Glomerular endothelial cell (primary cell): ENCODE results near the gene SH2D4B. TPM values are rescaled to one million over a fixed set of nuclear protein-coding genes. Genes with fewer than 3 reads are reported as not detected.

Experiments used
- DNase-seq: peaks from one replicate; pipeline ENCODE4 v3.0.0-alpha.2; 2011; ENCODE audit warnings: low read depth, low spot score; ENCODE audit errors: extremely low read depth
- total RNA-seq: library from RNA; depleted of rRNA; stranded (reverse); fragments of >200 nt; gene quantifications from 2 replicates; pipeline ENCODE4 v1.2.3, GENCODE V29; 2015

The SH2D4B gene
- total RNA-seq, result 0.23 TPM in 1 of 2 replicates, not detected in the other

DNA sequence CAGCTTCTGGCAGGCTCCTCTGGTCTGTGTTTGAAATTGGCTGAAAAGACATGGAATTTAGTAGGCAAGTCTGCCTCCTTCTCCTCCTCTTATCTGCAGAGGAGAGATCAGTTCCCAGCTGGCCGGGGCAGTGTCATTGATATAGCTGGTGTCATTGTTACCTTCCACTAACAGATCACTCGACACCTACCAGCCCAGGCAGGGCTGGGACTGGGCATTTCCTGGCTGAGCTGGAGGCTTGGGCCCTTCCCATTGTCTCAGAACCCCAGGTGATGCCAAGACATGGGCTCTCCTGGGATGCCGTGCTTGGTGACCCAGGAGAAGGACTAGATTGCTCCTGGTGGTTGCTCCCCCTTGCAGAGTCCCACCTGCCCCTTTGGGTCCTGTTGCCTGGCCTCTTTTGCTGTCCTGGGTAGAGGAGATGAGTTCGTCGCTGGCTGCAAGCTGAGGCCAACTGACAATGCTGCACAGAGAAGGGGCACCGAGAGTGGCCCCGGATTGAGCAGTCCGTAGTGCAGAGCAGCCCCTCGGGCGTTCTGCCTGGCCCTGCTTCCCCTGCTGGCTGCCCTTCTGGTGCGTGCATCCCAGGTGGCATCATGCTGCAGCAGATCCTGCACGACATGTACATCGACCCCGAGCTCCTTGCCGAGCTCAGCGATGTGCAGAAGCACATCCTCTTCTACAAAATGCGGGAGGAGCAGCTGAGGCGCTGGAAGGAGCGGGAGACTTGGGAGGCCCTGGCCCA lies at the start of gene SH2D4B:
TSS of gene SH2D4B (plus strand) at position 167 of the 745 bp plus-strand sequence. CDS start at position 597, 430 bp downstream.
- no peak for DNase-seq

DNA sequence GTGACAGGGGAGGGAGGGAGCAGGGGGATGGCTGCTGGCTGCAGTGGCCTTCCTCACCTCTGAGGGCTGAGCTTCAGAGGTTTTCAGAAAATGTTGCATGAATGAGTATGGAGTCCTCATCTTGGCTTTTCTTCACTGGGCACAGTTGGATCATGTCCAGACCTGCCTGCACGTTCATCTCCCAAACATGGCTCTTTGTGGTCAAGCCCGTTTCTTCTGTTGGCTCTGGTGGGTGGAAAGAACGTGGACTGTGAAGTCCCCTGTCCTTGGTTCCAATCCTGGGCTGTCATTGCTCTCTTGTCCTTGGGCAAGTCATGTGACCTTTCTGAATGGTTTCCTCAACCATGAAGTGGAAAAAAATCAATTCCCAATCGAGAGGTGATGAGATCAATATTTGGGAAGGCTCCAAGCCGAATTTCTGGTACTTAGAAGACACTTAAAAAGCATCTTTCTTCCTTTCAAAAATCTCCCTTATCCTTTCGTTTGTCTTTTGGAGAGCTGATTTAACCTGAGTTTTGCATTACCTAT lies 49.1 kb upstream of the SH2D4B start:
- DNase-seq, result no peak

DNA sequence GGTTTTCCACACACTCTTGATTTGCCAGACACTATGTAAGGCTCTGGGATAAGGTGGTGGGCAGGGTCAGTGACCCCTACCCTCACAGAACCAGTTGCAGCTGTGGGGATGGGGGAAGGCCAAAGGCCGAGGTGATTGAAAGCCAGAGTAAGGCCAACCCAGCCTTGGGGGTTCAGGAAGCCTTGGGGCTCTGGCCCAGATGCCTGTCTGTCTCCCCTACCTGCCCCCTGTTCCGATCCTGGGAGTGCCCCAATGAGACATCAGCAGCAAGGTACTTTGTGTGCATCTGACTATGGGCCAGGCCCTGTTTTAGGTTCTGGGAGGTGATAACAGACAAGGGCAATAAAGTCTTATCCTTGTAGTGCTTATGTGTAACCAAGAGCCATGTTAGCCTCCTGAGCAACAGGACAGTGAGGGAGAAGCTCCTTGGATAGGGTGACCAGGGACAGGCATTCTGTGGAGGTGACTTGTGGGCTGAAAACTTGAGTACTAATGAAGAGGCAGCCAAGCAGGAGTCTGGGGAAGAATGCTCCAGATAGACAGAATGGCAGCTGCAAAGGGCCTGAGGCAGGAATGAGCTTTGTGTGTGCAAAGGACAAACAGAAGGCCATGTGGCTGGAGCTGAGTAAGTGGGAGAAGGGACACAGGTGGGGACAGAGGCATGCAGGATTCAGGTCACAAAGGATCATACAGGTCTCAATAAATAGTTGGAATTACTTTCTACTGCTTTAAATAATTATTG lies 48.2 kb upstream of the SH2D4B start:
- DNase-seq, result no peak

DNA sequence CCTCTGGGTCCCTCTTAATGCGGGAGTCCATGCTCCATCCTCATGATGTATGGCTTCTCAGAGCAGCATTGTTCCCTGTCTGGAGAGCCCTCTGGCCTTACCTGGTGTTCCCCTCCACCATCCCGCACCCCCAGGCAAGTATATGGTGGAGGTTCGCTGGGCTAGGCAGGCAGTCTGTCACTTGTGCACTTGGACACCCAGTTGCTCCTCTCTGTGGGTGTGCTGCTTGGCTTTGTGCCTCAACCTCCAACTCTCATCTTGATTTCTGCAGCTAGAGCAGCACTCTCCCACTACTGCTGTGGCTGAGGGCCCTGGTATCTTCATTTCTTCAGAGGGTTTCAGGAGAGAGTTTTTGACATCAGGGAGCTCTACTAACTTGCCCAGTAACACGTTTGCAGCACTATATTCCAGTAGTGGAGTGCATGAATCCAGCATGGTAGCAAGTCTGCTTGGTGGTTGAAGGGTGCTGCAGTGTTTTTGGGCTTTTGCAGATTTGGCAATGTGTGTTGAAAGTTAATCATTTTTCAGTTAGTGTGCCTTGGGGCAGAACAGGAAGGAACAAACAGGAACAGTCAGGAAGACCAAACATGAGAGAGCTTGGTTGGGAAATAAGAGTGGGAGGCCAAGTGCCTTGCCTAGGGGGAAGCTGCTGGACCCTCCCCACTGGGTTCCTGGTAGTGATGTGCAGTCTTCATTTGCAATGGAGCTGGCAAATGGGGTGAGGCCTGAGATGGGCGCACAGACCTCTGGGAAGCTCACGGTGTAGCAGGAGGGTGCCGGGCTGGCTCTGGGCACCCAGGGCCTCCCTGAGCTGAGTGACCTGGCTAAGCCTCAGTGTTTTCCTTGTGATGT lies 46.2 kb upstream of the SH2D4B start:
- DNase-seq, result no peak

DNA sequence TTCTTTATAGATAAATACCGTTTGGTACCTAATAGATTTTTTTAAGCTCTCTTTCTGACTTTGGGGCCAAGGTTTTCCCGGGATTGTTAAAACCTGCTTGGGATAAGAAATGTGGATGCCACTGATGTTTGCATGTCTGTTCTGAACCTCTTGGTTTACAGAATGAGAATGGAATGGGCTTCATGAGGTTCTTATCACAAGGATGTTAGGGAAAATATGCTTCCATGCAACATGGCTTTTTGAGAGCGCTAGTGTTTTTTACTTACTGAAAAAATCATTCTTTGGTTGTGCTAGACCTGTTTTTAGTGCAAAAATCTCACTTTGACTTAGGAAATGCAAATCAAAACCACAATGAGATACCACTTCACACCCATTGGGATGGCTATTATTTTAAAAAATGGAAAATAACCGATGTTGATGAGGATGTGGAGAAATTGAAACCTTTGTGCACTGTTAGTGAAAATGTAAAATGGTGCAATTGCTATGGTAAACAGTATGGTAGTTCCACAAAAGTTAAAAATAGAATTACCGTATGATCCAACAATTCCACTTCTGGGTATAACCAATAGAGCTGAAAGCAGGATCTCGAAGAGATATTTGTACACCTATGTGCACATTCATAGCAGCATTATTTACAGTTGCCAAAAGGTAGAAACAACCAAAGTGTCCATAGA lies 44.7 kb upstream of the SH2D4B start:
- no peak for DNase-seq

DNA sequence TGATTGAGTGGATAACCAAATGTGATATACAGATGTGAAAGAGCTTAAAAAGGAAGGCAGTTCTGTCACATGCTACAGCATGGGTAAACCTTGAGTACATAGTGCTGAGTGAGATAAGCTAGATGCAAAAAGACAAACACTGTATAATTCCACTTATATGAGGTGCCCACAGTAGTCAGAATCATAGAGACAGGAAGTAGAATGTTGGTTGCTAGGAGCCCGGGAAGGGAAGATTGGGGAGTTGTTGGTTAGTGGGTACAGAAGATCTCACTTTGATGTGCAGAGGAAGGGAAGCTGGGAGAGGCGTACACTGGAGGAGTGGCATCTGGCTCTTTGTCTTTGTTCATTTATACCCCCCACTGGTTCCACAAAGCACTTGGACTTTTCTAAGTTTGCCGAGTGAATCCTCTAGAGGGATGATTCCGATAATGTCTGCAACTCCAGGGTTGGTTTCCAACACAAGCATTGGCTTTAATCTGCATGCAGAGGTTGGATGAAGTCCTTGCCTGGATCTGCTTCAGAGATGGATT lies 44.1 kb upstream of the SH2D4B start:
- no peak for DNase-seq

DNA sequence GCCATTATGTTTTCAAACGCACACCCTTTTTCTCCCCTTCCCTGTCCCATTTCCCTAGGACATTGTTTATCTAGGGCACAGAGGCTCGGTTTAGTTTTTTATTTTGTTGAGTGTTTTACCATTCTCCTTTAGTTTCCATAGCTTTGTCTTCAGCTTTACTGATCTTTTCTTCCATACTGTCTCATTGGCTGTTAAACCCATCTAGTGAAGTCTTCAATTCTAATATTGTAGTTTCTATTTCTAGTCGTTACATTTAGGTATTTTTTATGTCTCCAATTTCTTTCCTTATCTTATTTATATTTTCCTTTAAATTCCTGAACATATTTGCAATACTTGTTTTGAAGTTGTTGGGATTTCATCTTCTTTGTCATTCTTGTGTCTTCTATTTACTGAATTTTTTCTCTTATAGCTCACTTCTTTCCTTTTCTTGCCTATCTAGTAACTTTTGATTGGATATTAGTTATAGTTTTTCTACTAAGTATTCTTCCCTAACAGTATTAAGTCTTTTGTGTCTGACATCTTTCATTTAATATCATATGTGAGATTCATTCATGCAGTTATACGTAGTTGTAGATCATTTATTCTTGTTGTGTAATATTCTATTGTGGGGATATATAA lies 41.0 kb upstream of the SH2D4B start:
- no peak for DNase-seq

DNA sequence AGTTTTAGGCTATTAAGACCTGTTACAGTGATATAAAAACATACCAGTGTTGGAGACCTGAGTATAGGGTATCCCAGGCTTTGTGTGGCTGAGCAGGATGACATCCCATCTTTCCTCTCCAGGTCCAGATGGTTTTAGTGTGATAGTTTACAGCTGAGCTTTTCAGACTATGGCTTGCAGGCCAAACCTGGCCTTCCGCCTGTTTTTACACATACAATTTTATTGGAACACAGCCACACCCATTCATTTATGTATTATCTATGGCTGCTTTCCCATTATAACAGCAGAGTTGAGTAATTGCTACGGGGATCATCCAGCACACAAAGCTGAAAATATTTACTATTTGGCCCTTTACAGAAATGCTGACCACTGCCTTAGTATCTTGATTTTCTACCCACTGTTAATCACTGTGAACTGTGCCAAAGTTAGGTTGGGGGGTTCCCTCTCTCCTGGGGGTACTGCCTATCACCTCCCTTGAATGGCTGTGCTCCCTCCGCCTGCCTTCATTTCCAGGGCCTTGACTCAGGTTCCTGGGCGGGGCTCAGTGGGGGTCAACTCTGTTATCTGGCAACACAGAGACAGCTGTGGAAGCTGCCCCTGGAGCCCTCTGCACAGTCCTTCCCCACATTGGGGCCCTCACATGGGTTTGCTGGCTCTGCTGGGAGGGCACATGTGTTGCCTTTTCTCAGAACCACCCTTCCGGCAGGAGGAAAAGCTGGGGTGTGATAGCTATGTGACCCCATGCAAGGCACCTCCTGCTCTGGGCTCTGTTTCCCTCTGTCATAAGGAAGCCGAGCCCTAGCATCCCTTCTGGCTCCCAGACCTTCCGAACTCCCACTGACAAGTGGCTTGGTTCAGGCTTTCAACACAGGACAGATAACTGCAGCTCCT lies 40.3 kb upstream of the SH2D4B start:
- no peak for DNase-seq

DNA sequence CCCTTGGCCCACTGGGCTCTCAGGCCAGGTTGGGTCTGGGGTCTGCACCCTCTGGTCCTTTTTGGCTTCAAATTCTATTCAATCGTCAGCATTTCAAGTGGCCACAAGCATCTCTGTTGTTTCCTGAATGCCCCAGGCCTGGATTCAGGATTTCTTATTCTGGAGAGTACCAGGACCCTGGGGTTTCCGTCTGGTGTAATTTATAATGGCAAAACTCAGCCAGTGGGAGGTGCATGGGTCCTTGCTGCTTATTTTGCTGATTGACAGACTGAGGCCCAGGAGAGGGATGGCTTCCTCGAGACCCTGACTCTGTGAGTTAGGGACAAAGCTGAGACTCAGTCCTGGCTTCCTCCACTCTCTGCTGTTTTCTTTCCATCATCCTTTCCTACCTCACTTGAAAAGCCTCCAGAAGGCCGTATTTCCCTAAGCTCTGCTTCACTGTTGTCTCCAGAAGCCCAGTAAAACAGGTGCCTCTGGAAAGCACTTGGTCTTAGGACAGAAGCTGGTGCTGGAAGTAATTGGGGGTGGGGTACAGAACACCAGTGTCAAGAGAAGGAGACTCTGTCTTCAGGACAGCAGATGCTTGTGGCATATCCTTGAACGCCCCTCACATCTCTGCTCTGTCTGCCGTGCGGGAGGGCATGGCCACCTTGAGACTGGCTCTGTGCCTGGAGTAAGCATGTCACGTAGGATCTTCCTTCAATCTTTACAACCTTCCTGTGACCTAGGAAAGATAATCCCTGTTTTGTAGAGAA lies 39.4 kb upstream of the SH2D4B start:
- DNase-seq, result no peak

DNA sequence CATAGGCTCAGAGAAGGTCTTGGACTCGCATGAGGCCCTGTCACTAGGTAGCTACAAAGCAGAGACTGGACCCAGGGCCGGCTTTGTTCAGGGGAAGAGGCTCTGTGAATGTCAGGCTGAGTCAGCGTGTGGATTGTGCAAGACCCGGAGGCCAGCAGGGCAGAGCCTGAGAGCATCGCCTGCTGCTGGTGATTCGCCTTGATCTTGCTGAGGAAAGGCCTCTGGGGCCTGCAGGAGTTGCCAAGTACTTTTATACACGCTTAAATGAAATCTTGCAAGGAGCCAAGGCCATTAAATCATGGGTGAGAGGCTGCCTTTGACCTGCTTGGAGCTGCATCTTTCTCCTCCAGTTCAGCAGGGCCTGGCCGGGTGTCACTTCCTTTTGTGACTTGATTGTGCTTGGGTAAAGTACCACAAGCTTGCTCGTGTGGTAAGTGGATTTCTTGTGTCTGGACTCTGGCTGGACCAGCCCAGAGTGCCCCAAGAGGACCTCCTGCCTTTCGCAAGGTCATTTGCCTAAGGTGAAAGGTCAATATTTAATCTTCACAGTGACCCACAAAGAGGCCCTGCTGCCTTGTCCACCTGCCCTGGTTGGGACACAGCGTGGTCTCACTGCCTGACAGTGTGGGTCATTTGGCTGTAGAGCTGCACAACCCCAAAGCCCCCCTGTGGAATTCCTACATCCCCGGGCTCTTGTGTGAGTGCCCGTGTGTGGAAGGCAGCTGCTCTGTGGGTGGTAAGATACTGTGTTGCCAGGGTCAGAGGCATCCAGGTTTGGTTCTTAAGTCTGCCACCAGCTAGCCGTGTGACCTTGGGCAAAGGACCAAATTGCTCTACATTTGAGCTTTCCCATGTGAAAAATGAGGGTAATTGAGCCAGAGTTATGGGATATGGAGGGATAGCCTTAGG lies 38.6 kb upstream of the SH2D4B start:
- no peak for DNase-seq

DNA sequence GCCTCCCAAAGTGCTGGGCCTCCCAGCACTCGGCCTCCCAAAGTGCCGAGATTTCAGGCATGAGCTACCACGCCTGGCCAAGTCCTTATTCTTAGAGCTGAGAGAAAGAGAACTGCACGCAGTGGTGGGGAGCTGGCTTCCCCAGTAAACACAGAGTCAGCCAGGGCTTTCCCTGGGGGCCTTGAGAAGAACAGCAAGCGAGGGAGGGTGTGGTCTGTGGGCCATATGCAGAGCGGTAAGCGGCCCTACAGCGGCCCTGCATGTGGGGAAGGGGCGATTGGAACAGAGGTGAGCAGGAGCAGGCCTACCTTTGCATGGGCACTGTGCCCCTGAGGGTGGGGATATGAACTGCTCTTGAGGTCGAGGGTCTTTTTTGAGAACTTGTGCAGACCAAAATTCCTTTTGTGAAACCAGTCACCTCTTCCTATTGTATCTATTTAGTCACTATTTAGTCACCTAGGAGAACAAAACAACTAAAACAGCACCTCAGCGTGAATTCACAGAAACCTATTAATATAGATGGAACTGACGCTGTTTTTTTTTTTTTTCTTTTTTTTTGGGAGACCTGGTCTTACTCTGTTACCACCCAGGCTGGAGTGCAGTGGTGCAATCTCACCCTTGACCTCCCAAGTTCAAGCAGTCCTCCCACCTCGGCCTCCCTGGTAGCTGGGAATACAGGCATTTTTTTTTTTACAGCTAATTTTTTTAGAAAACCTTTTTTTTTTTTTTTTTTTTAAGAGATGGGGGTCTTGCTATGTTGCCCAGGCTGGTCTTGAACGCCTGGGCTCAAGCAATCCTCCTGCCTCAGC lies 36.9 kb upstream of the SH2D4B start:
- DNase-seq, result no peak

DNA sequence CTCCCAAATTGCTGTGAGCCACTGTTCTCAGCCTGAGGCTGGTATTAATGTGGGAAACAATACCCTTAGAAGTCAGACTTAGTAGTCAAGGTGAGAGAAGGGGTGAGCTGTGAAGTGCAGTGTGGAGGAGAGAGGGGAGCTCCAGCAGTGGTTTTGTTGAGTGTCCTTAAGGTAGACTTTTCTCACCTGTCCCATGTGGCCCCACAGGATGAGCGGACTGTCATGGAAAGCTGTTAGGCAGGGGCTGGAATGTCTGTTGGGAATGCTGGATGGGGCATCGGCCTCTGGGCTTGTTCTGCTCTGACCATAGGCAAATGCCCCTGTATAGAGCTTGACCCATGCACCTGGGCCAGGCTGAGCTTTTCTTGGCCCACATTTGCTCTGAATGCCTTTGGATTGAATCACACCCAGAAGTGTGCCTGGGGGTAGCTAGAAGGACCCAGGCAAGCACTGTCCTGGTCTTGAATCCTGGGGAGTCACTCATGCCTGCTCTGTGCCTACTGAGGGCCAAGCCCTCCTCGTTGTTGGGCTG lies 36.3 kb upstream of the SH2D4B start:
- no peak for DNase-seq

DNA sequence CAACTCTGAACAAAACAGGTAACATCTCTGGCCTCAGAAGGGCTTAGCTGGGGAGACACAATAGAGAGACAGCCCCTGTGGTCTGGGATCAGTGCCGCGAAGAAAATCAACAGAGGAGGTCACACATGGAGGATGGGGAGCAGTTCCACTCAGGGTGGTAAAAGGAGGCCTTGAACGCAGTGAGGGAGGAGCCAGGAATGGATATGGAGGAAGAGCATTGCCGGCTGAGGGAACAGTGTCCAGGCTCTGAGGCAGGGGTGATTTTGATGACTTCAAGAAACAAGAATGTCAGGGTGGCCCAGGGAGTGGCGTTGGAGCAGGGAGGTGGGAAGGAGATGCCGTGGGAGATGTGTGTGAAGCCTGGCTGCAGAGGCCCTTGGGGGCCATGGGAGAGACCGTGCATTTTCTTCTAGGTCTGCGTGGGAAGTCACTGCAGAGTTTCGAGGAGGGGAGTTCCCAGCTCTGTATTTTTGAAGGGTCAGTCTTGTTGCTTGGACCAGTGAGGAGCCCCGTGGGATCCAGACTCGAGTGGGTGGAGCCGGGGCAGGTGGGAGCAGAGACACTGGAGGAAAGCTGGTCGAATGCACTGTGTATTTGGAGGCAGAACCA lies 35.7 kb upstream of the SH2D4B start:
- DNase-seq, result no peak

DNA sequence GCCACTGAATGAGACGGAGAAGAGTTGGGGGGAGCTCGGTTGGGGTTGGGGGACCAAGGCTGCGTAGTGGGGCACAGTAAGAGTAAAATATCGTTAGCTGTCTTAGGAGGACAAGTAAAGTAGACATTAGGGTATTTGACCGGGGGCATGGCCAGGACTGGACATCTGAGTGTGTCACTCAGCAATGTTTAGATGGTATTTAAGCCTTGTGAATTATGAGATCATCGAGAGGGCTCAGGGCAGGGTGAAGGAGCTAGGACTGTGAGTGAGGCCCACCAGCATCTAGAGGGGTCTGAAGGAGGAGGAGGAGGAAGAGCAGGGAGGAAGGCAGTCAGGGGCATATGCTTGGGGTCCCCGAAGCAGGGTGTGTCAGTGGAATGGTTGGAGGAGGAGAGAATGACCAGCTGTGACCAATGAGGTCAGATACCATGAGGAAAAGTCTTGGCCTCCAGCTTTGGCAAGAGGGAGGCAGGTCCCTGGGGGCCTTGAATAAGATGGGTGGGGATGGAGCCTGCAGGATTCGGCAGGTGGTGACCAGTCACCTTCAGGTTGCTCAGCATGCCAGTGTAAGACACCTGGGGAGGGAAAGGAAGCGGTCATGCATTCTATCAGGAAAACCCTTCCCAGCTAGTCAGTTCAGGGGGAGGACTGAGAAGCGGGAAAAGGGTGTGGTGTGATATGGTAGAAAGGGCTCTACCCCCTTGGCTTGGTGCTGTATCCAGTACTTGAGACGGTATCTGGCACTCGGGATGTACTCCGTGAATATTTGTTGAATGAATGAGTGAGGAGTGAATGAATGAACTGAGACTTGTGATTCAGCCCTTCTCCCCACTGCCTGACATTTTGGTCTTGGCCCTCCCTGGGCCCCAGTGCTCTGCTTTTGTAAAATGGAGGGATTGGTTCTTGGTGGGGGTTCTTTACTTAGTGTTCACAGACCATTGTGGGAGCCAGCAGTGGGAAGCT lies 34.8 kb upstream of the SH2D4B start:
- DNase-seq, result no peak
